HUES6 (cell line): Measurements from ENCODE around the gene SEMA3F.
"Not testable (repeated sequence)": the region's sequence is repeated elsewhere in the genome, so short reads cannot be mapped to it uniquely, and the experiment has no call there.

Source experiments
- H3K27ac ChIP-seq: 2 replicates; pipeline ENCODE4 v1.7.0; 2013; ENCODE audit warnings: low read depth, mild to moderate bottlenecking, low read length, inconsistent platforms
- H3K27me3 ChIP-seq: 2 replicates; pipeline ENCODE4 v1.6.1; 2013; ENCODE audit warnings: low read length; ENCODE audit not compliant: control insufficient read depth, insufficient read depth
- H3K36me3 ChIP-seq: 2 replicates; pipeline ENCODE4 v1.6.1; 2013; ENCODE audit warnings: low read length; ENCODE audit not compliant: control insufficient read depth, insufficient read depth
- H3K4me1 ChIP-seq: 2 replicates; pipeline ENCODE4 v1.6.1; 2013; ENCODE audit warnings: low read length; ENCODE audit not compliant: control insufficient read depth, insufficient read depth
- H3K4me3 ChIP-seq: 2 replicates; pipeline ENCODE4 v1.5.1; 2013; ENCODE audit warnings: low read depth, low read length
- H3K9ac ChIP-seq: one replicate; pipeline ENCODE4 v1.6.1; 2013; ENCODE audit warnings: mild to moderate bottlenecking, low read length
- H3K9me3 ChIP-seq: 2 replicates; pipeline ENCODE4 v1.6.1; 2013; ENCODE audit warnings: low read depth, low read length; ENCODE audit not compliant: control insufficient read depth, insufficient read depth

The SEMA3F gene

GRCh38 chr3:50227390-50228183, 72.5 kb downstream of the SEMA3F start:
- peak overlapping the region; percentile 48 for H3K27ac ChIP-seq
- no peaks in the 10 kb centered on the region for H3K9me3 ChIP-seq
- H3K9ac ChIP-seq = peak overlapping the region; percentile 81
- peak overlapping the region; percentile 83 for H3K4me3 ChIP-seq
- no peaks in the 10 kb centered on the region for H3K36me3 ChIP-seq
- H3K27me3 ChIP-seq = peaks cover 4% of the 10 kb centered on the region; the same call in 1 of the 2 replicates
- H3K4me1 ChIP-seq = peaks cover 11% of the 10 kb centered on the region

DNA sequence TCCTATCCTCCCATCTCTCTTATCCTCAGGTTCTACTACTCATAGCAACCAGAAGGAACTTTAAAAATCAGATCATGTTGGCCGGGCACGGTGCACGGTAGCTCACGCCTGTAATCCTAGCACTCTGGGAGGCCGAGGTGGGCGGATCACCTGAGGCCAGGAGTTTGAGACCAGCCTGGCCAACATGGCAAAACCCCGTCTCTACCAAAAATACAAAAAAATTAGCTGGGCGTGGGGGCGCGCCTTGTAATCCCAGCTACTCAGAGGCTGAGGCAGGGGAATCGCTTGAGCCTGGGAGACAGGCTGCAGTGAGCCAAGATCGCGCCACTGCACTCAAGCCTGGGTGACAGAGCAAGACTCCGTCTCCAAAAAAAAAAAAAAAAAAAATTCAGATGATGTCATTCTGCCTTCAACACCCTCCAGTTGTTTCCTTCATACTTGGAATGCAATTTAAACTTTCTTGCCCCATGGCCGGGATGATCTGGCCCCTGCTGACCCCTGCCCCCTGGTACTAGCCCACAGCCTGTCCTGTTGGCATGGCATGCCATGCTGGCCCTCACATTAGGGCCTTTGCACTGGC, 73.2 kb downstream of the SEMA3F start:
- Histone ChIP-seq H3K4me1 (peaks cover 13% of the 10 kb centered on the region), H3K27ac (peak overlapping the region; percentile 48; the same call in 1 of the 2 replicates), H3K9ac (peak overlapping the region; percentile 81), H3K4me3 (peak overlapping the region; percentile 83)
- not testable (repeated sequence) for H3K9me3 ChIP-seq, H3K27me3 ChIP-seq, H3K36me3 ChIP-seq

DNA sequence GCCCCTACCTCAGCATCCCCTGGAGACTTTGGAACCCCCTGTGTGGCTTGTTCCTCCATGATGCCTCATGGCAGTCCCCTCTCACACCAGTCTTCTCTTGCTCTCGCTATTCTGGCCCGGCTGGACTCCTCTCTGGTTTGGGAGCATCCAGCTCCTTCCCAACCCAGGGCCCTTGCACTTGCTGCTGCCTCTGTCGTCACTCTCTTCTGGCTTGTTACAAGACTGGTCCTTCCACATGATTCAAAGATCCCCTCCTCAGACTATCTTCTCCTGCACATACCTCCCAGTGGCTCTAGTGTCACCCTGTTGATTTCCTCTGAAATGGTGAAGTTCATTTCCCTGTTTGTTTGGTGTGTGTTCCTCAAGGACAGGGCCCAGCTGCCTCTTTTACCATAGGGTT, 74.4 kb downstream of the SEMA3F start:
- no peak overlapping the region for H3K9ac ChIP-seq
- H3K36me3 ChIP-seq = no peaks in the 10 kb centered on the region
- H3K27me3 ChIP-seq = peaks cover 4% of the 10 kb centered on the region; the same call in 1 of the 2 replicates
- no peak overlapping the region for H3K27ac ChIP-seq
- no peak overlapping the region for H3K4me3 ChIP-seq
- no peaks in the 10 kb centered on the region for H3K9me3 ChIP-seq
- H3K4me1 ChIP-seq = peaks cover 15% of the 10 kb centered on the region

- no peaks in the 10 kb centered on the region for H3K36me3 ChIP-seq
- no peak overlapping the region for H3K27ac ChIP-seq
- H3K9me3 ChIP-seq = no peaks in the 10 kb centered on the region
- peaks cover 15% of the 10 kb centered on the region for H3K4me1 ChIP-seq
- peaks cover 4% of the 10 kb centered on the region; the same call in 1 of the 2 replicates for H3K27me3 ChIP-seq
- H3K9ac ChIP-seq = no peak overlapping the region
- no peak overlapping the region for H3K4me3 ChIP-seq
Measured at GRCh38 chr3:50230104-50230793, 75.1 kb downstream of the SEMA3F start.

DNA sequence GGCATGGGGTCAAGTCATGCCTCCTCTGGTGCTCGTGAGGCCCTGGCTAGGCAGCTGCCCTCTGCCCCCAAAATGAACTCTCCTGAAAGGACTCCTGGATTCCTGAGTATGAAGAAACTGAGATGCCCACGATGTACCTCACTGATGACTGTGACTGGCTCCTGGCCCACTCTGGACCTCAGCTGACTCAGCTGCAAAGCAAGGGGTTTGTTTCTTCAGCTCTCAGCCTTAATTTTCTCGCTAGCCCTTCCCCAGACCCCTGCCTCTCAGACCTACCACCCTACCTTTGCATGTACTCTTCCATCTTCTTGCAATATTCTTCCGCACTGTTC, 75.6 kb downstream of the SEMA3F start:
- Histone ChIP-seq H3K27ac (no peak overlapping the region), H3K9ac (no peak overlapping the region), H3K4me1 (peaks cover 15% of the 10 kb centered on the region), H3K27me3 (peaks cover 4% of the 10 kb centered on the region; the same call in 1 of the 2 replicates), H3K9me3 (no peaks in the 10 kb centered on the region), H3K4me3 (no peak overlapping the region), H3K36me3 (no peaks in the 10 kb centered on the region)

- Histone ChIP-seq H3K4me3 (no peak overlapping the region), H3K27ac (no peak overlapping the region), H3K9ac (no peak overlapping the region), H3K36me3 (no peaks in the 10 kb centered on the region), H3K27me3 (peaks cover 4% of the 10 kb centered on the region; the same call in 1 of the 2 replicates), H3K4me1 (peaks cover 15% of the 10 kb centered on the region), H3K9me3 (no peaks in the 10 kb centered on the region)
Measured at GRCh38 chr3:50231581-50231980, 76.5 kb downstream of the SEMA3F start.

- Histone ChIP-seq H3K9ac (no peak overlapping the region), H3K9me3 (no peaks in the 10 kb centered on the region), H3K4me3 (no peak overlapping the region), H3K36me3 (no peaks in the 10 kb centered on the region), H3K27ac (no peak overlapping the region), H3K4me1 (peaks cover 13% of the 10 kb centered on the region), H3K27me3 (no peaks in the 10 kb centered on the region)
Measured at GRCh38 chr3:50232303-50232702, 77.2 kb downstream of the SEMA3F start.

GRCh38 chr3:50233176-50233575, 78.1 kb downstream of the SEMA3F start:
- Histone ChIP-seq H3K27me3 (no peaks in the 10 kb centered on the region), H3K4me1 (peaks cover 19% of the 10 kb centered on the region), H3K9me3 (no peaks in the 10 kb centered on the region), H3K27ac (no peak overlapping the region), H3K4me3 (no peak overlapping the region), H3K36me3 (no peaks in the 10 kb centered on the region), H3K9ac (no peak overlapping the region)

GRCh38 chr3:50235716-50236483, 80.8 kb downstream of the SEMA3F start, which contains the start of gene GNAI2:
Gene GNAI2, plus strand, starts transcription at chr3:50236204. Its CDS starts 132 bp downstream, at chr3:50236336.
- Histone ChIP-seq H3K9me3 (no peaks in the 10 kb centered on the region), H3K9ac (peak within 1 kb of the TSS; percentile 87), H3K27ac (peak within 1 kb of the TSS; percentile 5; the same call in 1 of the 2 replicates), H3K36me3 (no peaks in the 10 kb centered on the region), H3K4me1 (peaks cover 36% of the 10 kb centered on the region), H3K27me3 (no peaks in the 10 kb centered on the region), H3K4me3 (peak within 1 kb of the TSS; percentile 94)

DNA sequence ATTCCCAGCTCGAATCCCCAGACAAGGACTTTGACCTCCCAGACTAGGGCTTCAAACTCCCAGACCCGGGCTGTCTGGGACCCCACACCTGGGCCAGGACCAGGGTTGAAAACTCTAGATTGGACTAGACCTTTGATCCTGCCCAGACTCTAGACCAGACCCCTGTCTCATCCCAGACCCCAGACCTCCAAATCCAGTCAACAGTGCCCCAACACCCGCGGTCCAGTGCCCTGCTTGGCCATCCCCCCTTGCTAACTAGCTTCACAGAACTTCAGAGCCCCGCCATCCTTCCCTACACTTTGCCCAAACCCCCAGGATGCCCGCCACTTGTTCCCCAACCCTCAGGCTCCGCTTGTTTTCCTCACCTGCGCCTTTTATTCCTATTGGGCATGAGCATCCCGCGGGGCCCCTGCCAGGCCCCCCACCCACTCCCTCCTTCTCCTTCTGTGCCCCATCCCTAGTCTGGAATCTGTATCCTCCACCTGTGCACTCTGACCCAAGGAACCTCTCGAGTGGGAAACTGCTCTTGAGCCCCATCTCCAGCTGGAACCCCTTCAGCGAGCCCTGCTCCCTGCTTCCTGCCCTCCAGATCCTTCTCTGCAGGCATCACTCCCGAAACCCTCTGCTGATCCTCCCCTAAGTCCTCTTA, 81.5 kb downstream of the SEMA3F start:
- Histone ChIP-seq H3K27me3 (no peaks in the 10 kb centered on the region), H3K9me3 (no peaks in the 10 kb centered on the region), H3K36me3 (no peaks in the 10 kb centered on the region), H3K4me3 (peak overlapping the region; percentile 94), H3K27ac (peak overlapping the region; percentile 5; the same call in 1 of the 2 replicates), H3K4me1 (peaks cover 43% of the 10 kb centered on the region), H3K9ac (peak overlapping the region; percentile 87)
